Measurements from ENCODE around the gene STARD13. TPM values are rescaled to one million over a fixed set of nuclear protein-coding genes. Genes with fewer than 3 reads are reported as not detected.

STARD13 gene
- total RNA-seq, 4 donors from 2014 or later: 36.8 to 65.6 (median 46.0) TPM

DNA sequence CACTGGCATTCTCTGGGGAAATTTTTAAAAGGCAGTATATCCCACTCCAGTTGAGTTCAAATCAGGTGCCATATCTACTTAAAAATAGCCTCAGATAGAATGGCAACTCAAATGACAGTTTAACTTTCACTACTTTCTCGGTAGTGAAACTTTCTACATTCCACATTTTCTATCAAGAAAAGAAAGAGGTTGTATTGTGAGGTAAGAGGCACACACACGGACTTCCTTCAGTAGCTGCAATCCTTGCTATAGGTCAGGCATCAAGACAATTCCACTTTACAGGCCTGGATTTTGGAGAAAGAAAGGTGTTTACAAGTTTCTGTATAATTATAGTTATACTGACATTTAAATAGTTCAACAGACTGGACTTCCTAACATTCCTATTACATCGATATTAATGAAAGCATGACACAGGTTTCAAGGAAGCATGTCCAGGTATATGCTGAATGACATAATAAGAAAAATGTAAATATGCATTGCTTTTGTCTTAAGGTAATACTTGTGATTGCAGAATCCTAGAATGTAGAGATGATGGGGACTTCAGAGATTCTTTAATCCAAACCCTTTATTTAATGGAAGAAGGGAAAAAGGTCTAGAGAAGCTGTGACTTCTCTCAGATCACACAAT lies 5.2 kb downstream of the STARD13 start:
- TF ChIP-seq, protein P1, sequence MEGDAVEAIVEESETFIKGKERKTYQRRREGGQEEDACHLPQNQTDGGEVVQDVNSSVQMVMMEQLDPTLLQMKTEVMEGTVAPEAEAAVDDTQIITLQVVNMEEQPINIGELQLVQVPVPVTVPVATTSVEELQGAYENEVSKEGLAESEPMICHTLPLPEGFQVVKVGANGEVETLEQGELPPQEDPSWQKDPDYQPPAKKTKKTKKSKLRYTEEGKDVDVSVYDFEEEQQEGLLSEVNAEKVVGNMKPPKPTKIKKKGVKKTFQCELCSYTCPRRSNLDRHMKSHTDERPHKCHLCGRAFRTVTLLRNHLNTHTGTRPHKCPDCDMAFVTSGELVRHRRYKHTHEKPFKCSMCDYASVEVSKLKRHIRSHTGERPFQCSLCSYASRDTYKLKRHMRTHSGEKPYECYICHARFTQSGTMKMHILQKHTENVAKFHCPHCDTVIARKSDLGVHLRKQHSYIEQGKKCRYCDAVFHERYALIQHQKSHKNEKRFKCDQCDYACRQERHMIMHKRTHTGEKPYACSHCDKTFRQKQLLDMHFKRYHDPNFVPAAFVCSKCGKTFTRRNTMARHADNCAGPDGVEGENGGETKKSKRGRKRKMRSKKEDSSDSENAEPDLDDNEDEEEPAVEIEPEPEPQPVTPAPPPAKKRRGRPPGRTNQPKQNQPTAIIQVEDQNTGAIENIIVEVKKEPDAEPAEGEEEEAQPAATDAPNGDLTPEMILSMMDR (IDR thresholded peaks at IDR 0.05): no peak
- no peak for TF ChIP-seq POLR2A (IDR thresholded peaks at IDR 0.05)
- peaks cover 0 to 6% of the 10 kb centered on the region in 2 donors for H3K4me1 ChIP-seq
- no peak for DNase-seq
- peak overlapping the region; percentile 7 to 16 for H3K27ac ChIP-seq
- intact Hi-C loops (cut with DNase I; ENCODE audit: low total_unique reads): no loop called here
- H3K9me3 ChIP-seq: no peaks in the 10 kb centered on the region
- H3K4me3 ChIP-seq: no peak overlapping the region
- no peaks in the 10 kb centered on the region for H3K27me3 ChIP-seq
- no peaks in the 10 kb centered on the region for H3K36me3 ChIP-seq

DNA sequence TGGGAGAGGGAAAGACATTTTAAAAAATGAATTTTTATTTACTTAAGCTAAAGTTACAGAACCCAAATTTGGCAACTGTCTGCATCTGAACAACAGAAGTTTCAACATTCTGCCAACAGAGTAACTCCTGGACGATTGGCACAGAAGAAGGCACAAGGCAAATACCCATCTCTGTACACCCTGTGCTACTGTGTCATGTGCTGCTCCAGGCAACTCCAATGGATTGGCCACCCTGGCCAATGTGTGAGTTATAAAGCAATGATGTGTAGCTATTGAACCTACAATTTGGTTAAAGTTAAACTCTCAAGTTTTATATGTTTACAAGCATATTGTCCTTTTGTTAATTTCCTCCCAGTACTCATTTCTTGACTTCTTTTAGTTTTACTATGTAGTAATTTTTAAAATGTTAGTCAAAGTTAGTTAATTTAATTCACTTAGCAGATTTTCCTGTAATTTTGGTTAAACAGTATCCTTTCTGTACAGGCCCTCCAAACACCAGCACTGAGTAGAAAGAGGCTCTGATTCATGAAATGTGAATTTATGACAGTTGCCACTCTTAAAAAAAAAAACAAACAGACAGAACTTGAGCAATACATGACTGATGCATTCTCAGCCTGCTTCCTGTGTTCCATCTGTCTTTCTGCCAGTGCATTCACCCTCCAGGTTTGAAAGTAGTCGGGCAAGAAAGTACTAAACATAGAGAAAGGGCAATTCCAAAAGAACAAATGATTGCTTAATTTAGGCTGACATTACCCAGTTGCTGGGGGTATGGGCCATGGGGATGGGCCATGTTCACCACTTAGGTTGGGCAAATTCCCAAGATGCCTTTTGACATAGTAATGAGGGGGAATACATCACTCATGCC lies 5.9 kb downstream of the STARD13 start:
- no peaks in the 10 kb centered on the region for H3K9me3 ChIP-seq
- intact Hi-C loops (cut with DNase I; ENCODE audit: low total_unique reads): no loop called here
- H3K4me3 ChIP-seq: no peak overlapping the region
- H3K36me3 ChIP-seq: no peaks in the 10 kb centered on the region
- H3K27ac ChIP-seq: peak overlapping the region; percentile 7 to 16
- no peaks in the 10 kb centered on the region for H3K27me3 ChIP-seq
- peaks cover 0 to 6% of the 10 kb centered on the region in 2 donors for H3K4me1 ChIP-seq
- DNase-seq: no peak
- TF ChIP-seq, protein P1 (IDR thresholded peaks at IDR 0.05): no peak
- no peak for TF ChIP-seq POLR2A (IDR thresholded peaks at IDR 0.05)

DNA sequence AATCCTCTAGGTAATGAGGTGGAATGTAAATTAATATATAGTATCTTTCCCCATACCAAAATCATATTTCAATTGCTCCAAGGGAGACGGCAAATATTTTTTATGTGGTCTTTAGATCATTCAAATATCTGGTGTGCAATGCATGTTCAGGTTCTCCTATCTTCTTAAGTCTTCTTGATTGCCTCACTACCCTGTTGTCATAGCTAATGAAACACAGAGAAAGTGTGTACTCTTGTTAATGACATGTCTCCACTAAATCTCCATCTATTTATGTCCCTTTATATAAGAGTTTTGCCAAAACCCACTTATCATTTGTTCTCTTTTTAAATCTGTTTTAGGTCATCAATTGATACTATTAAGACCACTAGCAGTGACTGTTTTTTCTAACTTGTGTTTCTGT lies 6.6 kb downstream of the STARD13 start:
- H3K4me1 ChIP-seq: peaks cover 0 to 6% of the 10 kb centered on the region in 2 donors
- TF ChIP-seq POLR2A (IDR thresholded peaks at IDR 0.05): no peak
- TF ChIP-seq, protein P1 (IDR thresholded peaks at IDR 0.05): no peak
- intact Hi-C loops (cut with DNase I; ENCODE audit: low total_unique reads): no loop called here

DNA sequence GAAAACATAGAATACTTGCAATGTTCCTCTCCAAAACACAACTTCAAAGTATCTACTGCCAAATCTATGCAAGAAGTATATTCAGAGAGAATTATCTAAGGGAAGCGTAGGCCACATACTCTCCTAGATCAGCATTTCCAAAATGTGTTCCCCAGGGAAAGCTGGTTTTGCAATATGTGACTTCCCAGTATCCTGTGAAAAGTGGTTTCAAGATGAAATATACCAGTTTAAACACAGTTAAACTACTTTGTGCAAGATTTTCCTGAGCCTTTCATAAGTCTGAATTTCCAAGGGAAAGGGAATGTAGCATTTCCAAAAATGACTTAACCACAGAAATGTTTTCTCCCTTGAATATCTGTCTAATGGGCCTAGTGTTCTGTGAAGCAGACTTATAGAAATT lies 7.6 kb downstream of the STARD13 start:
- peak in 1 of 2 donors; percentile 71 for DNase-seq
- TF ChIP-seq, protein P1 (IDR thresholded peaks at IDR 0.05): no peak
- no peak for TF ChIP-seq POLR2A (IDR thresholded peaks at IDR 0.05)
- peaks cover 0 to 6% of the 10 kb centered on the region in 2 donors for H3K4me1 ChIP-seq

More for the DNA sequence above, 6.6 kb downstream of the STARD13 start:
- Histone ChIP-seq H3K4me3 (no peak overlapping the region), H3K9me3 (no peaks in the 10 kb centered on the region), H3K36me3 (no peaks in the 10 kb centered on the region), H3K27me3 (no peaks in the 10 kb centered on the region), H3K27ac (peak overlapping the region; percentile 7 to 62)
- no peak for DNase-seq

More for the DNA sequence above, 7.6 kb downstream of the STARD13 start:
- peak overlapping the region; percentile 30 to 62 for H3K27ac ChIP-seq
- no peaks in the 10 kb centered on the region for H3K27me3 ChIP-seq
- intact Hi-C loops (cut with DNase I; ENCODE audit: low total_unique reads): no loop called here
- H3K36me3 ChIP-seq: no peaks in the 10 kb centered on the region
- H3K9me3 ChIP-seq: no peaks in the 10 kb centered on the region
- no peak overlapping the region for H3K4me3 ChIP-seq
